ENCODE measurements around the gene SMTNL1. TPM values are rescaled to one million over a fixed set of nuclear protein-coding genes. Genes with fewer than 3 reads are reported as not detected.
"Not testable (repeated sequence)": the region's sequence is repeated elsewhere in the genome, so short reads cannot be mapped to it uniquely, and the experiment has no call there.

The SMTNL1 gene
- total and polyA plus RNA-seq, 7 experiments from 2014 or later = 0.28 to 0.44 TPM; not detected in 5

DNA sequence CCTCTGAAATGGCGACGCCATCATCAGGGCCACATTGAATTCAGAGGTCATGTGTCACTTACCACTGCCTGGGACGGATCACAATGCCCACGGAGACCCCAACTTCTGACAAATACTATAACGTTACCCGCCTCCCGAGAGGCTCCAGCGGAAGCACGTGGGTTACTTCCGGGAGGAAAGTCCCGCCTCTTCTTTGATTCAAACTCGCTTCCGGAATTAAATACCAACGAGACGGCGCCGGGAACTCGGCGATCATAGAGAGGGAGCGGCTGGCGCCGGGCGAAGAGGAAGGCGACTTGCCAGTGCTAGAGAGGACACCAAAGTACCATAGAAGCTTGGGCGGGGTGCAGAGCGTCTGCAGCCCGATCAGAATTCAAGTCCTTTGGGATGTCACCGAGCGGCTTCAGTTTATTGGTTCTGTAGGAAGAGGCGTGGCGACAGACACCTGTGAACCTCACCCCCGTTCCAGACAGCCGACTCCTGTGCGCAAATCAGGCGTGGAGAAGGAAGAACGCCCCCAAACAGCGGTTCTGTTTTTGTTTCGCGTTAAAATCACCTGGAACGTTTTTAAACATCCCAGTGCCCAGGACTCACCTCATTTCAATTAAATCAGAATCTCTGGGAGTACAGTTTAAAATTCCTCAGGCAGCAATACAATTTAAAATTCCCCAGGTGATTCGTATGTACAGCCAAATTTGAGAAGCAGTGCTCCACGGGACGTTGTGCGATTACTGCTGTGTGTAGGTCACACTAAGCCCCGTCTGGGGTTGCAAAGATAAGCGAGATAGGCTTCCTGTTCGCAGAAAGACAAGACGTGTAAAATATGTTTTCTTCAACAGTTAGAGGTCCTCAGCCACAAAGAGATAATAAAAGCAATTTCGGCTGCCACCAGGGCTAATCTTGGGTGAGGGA is 6.5 kb upstream of the SMTNL1 start, which contains the start of gene TIMM10:
Gene TIMM10 (minus strand): TSS at position 159 of the 912 bp plus-strand sequence. CDS start 565 bp downstream, outside the sequence.
- peak within 1 kb of the TSS; percentile 73 for H3K4me3 ChIP-seq (ENCODE audit: low read length)
- CTCF ChIA-PET = interaction anchor here (0.6 to 9.1 kb wide), 5 partner anchors 37 to 132 kb away, joined by 3 to 286 read pairs (median 5); partner anchors contain the start of genes RTN4RL2 and UBE2L6
- intact Hi-C loops (cut with micrococcal nuclease) = loop anchor here (1.0 to 5.0 kb wide), 17 partner anchors 17 to 1611 kb away; partner anchors contain the start of genes CLP1 (in 2 of the 2), MED19 (in 2 of the 2), SELENOH (in 2 of the 2) and SSRP1 (in 2 of the 2)

DNA sequence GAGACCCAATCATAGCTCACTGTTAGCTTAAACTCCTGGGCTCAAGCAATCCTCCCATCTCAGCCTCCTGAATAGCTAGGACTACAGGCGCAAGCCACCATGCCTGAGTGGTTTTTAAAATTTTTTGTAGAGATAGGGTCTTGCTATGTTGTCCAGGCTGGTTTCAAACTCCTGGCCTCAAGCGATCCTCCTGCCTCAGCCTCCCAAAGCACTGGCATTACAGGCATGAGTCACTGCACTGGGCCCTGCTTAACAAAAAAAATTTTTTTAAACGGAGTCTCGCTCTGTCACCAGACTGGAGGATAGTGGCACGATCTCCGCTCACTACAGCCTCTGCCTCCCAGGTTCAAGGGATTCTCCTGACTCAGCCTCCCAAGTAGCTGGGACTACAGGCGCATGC is 2.9 kb upstream of the SMTNL1 start:
- H3K36me3 ChIP-seq (ENCODE audit: control insufficient read depth in 2 of 3, insufficient read depth in 3 of 3, low read length in 3 of 3); ATAC-seq; H3K9me3 Mint-ChIP-seq; H3K27me3 ChIP-seq (ENCODE audit: control insufficient read depth in 2 of 2, insufficient read depth in 2 of 2, low read length in 2 of 2); H3K27ac Mint-ChIP-seq; H3K4me3 Mint-ChIP-seq; H3K36me3 Mint-ChIP-seq; H3K9me3 ChIP-seq (ENCODE audit: control insufficient read depth in 2 of 3, low read length in 3 of 3); H3K27ac ChIP-seq (ENCODE audit: low read depth, low read length); H3K27me3 Mint-ChIP-seq; DNase-seq; H3K4me3 ChIP-seq (ENCODE audit: low read length): not testable (repeated sequence)
- intact Hi-C loops (cut with micrococcal nuclease) = loop anchor here in 1 of 2 donors (5.0 kb wide), 1 partner anchor 1608 kb away; the partner anchor contains the start of gene FAM111A
- ChIA-PET CTCF (interaction anchor here (1.3 to 1.6 kb wide), 3 partner anchors 33 to 77 kb away, joined by 3 to 4 read pairs (median 3); partner anchors contain the start of gene UBE2L6), POLR2A (interaction anchor here (1.0 to 1.1 kb wide), 2 partner anchors 10 to 22 kb away, joined by 3 to 6 read pairs; no protein-coding TSS in a partner anchor)
- H3K4me1 ChIP-seq (ENCODE audit: control insufficient read depth in 2 of 2, insufficient read depth in 2 of 2, low read length in 2 of 2) = peaks cover 9 to 13% of the 10 kb centered on the region in 2 donors
- peaks cover 0 to 27% (median 17%) of the 10 kb centered on the region in 7 donors for H3K4me1 Mint-ChIP-seq

More for the DNA sequence above, 6.5 kb upstream of the SMTNL1 start, which contains the start of gene TIMM10:
- no peaks in the 10 kb centered on the region for H3K9me3 Mint-ChIP-seq
- peaks cover 0 to 9% (median 0%) of the 10 kb centered on the region in 5 donors for H3K36me3 Mint-ChIP-seq
- Histone ChIP-seq H3K27me3 (ENCODE audit: control insufficient read depth in 2 of 2, insufficient read depth in 2 of 2, low read length in 2 of 2) (no peaks in the 10 kb centered on the region), H3K9me3 (ENCODE audit: control insufficient read depth in 2 of 3, low read length in 3 of 3) (no peaks in the 10 kb centered on the region), H3K4me1 (ENCODE audit: control insufficient read depth in 2 of 2, insufficient read depth in 2 of 2, low read length in 2 of 2) (peaks cover 15 to 17% of the 10 kb centered on the region in 2 donors), H3K27ac (ENCODE audit: low read depth, low read length) (peak within 1 kb of the TSS; percentile 91), H3K36me3 (ENCODE audit: control insufficient read depth in 2 of 3, insufficient read depth in 3 of 3, low read length in 3 of 3) (peaks cover 0 to 9% (median 0%) of the 10 kb centered on the region in 3 experiments)
- peak within 1 kb of the TSS; percentile 87 to 98 (median 95) for H3K27ac Mint-ChIP-seq
- DNase-seq (peak; percentile 71 to 98 (median 95)), ATAC-seq (peak; percentile 95)
- no peaks in the 10 kb centered on the region for H3K27me3 Mint-ChIP-seq
- H3K4me1 Mint-ChIP-seq = peaks cover 6 to 43% (median 33%) of the 10 kb centered on the region in 7 donors
- H3K4me3 Mint-ChIP-seq = peak within 1 kb of the TSS; percentile 86 to 95 (median 91)
- POLR2A ChIA-PET = interaction anchor here (0.8 to 2.5 kb wide), 7 partner anchors 37 to 206 kb away, joined by 3 to 13 read pairs (median 3); partner anchors contain the start of genes TNKS1BP1 and UBE2L6

DNA sequence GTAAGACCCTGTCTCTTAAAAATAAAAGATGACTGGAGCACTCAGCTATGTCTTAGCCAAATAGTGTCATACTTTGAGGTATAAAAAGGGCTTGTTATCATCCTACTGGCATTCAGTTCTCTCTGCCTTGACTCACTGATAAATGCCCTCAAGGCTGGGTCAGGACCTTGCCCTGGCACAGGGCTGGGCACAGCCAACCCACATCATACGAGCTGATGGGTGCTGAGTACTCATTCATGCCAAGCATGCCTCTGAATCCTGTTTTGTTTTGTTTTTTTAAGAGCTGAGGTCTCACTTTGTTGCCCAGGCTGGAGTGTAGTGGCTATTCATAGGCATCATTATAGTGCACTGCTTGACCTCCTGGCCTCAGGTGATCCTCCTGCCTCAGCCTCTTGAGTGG is 1.9 kb downstream of the SMTNL1 start:
- peaks cover 0 to 1% (median 0%) of the 10 kb centered on the region in 11 donors for H3K9me3 Mint-ChIP-seq
- H3K4me1 Mint-ChIP-seq = peaks cover 0 to 8% (median 0%) of the 10 kb centered on the region in 7 donors
- POLR2A ChIA-PET = no interaction called here

DNA sequence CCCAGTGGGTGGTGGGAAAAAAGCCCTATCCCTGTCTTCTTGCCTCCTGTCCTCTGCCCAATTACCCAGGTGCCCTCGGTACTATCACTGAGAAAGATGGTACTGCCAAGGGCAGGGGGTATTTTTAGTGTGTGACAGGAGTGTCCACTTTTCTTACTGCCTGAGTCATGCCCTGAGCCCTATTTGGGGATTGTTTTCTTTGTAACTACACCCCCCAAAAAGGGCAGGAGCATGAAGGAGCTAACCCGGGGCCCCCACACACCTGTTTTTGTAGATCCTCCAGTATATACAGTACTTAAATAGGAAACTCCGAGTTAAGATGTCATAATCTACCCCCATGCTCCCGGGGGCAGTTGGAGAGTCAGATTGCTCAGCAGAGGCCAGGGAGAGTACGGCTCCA is 3.8 kb downstream of the SMTNL1 start:
- H3K27me3 ChIP-seq (ENCODE audit: control insufficient read depth in 2 of 2, insufficient read depth in 2 of 2, low read length in 2 of 2) = no peaks in the 10 kb centered on the region
- H3K27ac ChIP-seq (ENCODE audit: low read depth, low read length) = no peak overlapping the region
- POLR2A ChIA-PET = no interaction called here
- H3K4me3 ChIP-seq (ENCODE audit: low read length) = no peak overlapping the region
- Mint-ChIP-seq H3K4me3 (no peak overlapping the region), H3K27ac (peak overlapping the region in 1 of 9 donors; percentile 19), H3K27me3 (no peaks in the 10 kb centered on the region), H3K36me3 (peaks cover 0 to 14% (median 4%) of the 10 kb centered on the region in 5 donors), H3K4me1 (peaks cover 0 to 8% (median 0%) of the 10 kb centered on the region in 7 donors), H3K9me3 (peaks cover 0 to 1% (median 0%) of the 10 kb centered on the region in 11 donors)
- H3K4me1 ChIP-seq (ENCODE audit: control insufficient read depth in 2 of 2, insufficient read depth in 2 of 2, low read length in 2 of 2) = no peaks in the 10 kb centered on the region
- H3K36me3 ChIP-seq (ENCODE audit: control insufficient read depth in 2 of 3, insufficient read depth in 3 of 3, low read length in 3 of 3) = peaks cover 0 to 6% (median 0%) of the 10 kb centered on the region in 3 experiments
- H3K9me3 ChIP-seq (ENCODE audit: control insufficient read depth in 2 of 3, low read length in 3 of 3) = no peaks in the 10 kb centered on the region
- no peak for DNase-seq
- intact Hi-C loops (cut with micrococcal nuclease) = no loop called here
- CTCF ChIA-PET = no interaction called here
- ATAC-seq = no peak

More for the DNA sequence above, 1.9 kb downstream of the SMTNL1 start:
- Histone ChIP-seq H3K27me3 (ENCODE audit: control insufficient read depth in 2 of 2, insufficient read depth in 2 of 2, low read length in 2 of 2) (no peaks in the 10 kb centered on the region), H3K9me3 (ENCODE audit: control insufficient read depth in 2 of 3, low read length in 3 of 3) (no peaks in the 10 kb centered on the region), H3K27ac (ENCODE audit: low read depth, low read length) (no peak overlapping the region), H3K4me3 (ENCODE audit: low read length) (no peak overlapping the region), H3K4me1 (ENCODE audit: control insufficient read depth in 2 of 2, insufficient read depth in 2 of 2, low read length in 2 of 2) (no peaks in the 10 kb centered on the region), H3K36me3 (ENCODE audit: control insufficient read depth in 2 of 3, insufficient read depth in 3 of 3, low read length in 3 of 3) (peaks cover 0 to 2% (median 0%) of the 10 kb centered on the region in 3 experiments)
- Mint-ChIP-seq H3K4me3 (no peak overlapping the region), H3K27me3 (no peaks in the 10 kb centered on the region), H3K36me3 (peaks cover 0 to 17% (median 4%) of the 10 kb centered on the region in 5 donors), H3K27ac (peak overlapping the region in 2 of 9 donors; percentile 31 to 40)
- intact Hi-C loops (cut with micrococcal nuclease) = no loop called here
- CTCF ChIA-PET = interaction anchor here (0.6 kb wide), 1 partner anchor 908 kb away, joined by 4 read pairs; no protein-coding TSS in a partner anchor
- ATAC-seq (no peak), DNase-seq (no peak)

DNA sequence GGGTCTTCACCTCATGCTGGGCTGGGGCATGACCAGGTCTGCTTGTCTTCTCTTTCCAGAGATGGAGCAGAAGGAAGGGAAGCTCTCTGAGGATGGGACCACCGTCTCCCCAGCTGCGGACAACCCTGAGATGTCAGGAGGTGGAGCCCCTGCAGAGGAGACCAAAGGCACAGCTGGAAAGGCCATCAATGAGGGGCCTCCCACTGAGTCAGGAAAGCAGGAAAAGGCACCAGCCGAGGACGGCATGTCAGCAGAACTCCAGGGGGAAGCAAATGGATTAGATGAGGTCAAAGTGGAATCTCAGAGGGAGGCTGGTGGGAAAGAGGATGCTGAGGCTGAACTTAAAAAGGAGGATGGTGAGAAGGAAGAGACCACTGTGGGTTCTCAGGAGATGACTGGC is 5.2 kb downstream of the SMTNL1 start:
- Mint-ChIP-seq H3K27me3 (no peaks in the 10 kb centered on the region), H3K4me3 (no peak overlapping the region), H3K9me3 (peaks cover 0 to 1% (median 0%) of the 10 kb centered on the region in 11 donors), H3K27ac (peak overlapping the region in 4 of 9 donors; percentile 5 to 49 (median 37)), H3K4me1 (peaks cover 0 to 8% (median 2%) of the 10 kb centered on the region in 7 donors), H3K36me3 (peaks cover 0 to 17% (median 4%) of the 10 kb centered on the region in 5 donors)
- DNase-seq = no peak
- peaks cover 0 to 15% (median under 1%) of the 10 kb centered on the region in 3 experiments for H3K36me3 ChIP-seq (ENCODE audit: control insufficient read depth in 2 of 3, insufficient read depth in 3 of 3, low read length in 3 of 3)
- no peaks in the 10 kb centered on the region for H3K9me3 ChIP-seq (ENCODE audit: control insufficient read depth in 2 of 3, low read length in 3 of 3)
- H3K27me3 ChIP-seq (ENCODE audit: control insufficient read depth in 2 of 2, insufficient read depth in 2 of 2, low read length in 2 of 2) = no peaks in the 10 kb centered on the region
- ChIA-PET POLR2A (no interaction called here), CTCF (no interaction called here)
- ATAC-seq = no peak
- intact Hi-C loops (cut with micrococcal nuclease) = no loop called here
- H3K27ac ChIP-seq (ENCODE audit: low read depth, low read length) = no peak overlapping the region
- peaks cover 0 to 5% of the 10 kb centered on the region in 2 donors for H3K4me1 ChIP-seq (ENCODE audit: control insufficient read depth in 2 of 2, insufficient read depth in 2 of 2, low read length in 2 of 2)
- H3K4me3 ChIP-seq (ENCODE audit: low read length) = no peak overlapping the region

DNA sequence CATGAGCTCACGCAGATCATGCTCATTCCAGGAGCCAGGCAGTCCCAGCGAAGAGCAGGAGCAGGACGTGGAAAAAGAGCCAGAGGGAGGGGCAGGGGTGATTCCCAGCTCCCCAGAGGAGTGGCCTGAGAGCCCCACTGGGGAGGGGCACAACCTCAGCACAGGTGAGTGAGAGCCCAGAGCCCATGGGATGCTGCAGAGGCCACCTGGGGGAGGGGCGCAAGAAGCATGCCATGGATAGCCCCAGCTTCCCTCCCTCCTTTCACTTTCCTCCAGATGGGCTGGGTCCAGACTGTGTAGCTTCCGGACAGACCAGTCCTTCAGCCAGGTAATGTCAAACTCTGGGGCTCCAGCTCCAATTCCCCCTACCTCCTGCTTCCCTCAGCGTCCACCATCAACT is 6.2 kb downstream of the SMTNL1 start:
- no peak overlapping the region for H3K27ac Mint-ChIP-seq
- Histone ChIP-seq H3K9me3 (ENCODE audit: control insufficient read depth in 2 of 3, low read length in 3 of 3) (no peaks in the 10 kb centered on the region), H3K27ac (ENCODE audit: low read depth, low read length) (no peak overlapping the region), H3K4me1 (ENCODE audit: control insufficient read depth in 2 of 2, insufficient read depth in 2 of 2, low read length in 2 of 2) (peaks cover 0 to 12% of the 10 kb centered on the region in 2 donors), H3K36me3 (ENCODE audit: control insufficient read depth in 2 of 3, insufficient read depth in 3 of 3, low read length in 3 of 3) (peaks cover 0 to 23% (median 3%) of the 10 kb centered on the region in 3 experiments), H3K4me3 (ENCODE audit: low read length) (no peak overlapping the region), H3K27me3 (ENCODE audit: control insufficient read depth in 2 of 2, insufficient read depth in 2 of 2, low read length in 2 of 2) (no peaks in the 10 kb centered on the region)
- no peak for ATAC-seq
- H3K4me3 Mint-ChIP-seq = no peak overlapping the region
- intact Hi-C loops (cut with micrococcal nuclease) = no loop called here
- no peaks in the 10 kb centered on the region for H3K27me3 Mint-ChIP-seq
- CTCF ChIA-PET = no interaction called here
- H3K9me3 Mint-ChIP-seq = peaks cover 0 to 1% (median 0%) of the 10 kb centered on the region in 11 donors
- no peak for DNase-seq
- H3K4me1 Mint-ChIP-seq = peaks cover 0 to 8% (median under 1%) of the 10 kb centered on the region in 7 donors
- POLR2A ChIA-PET = no interaction called here
- H3K36me3 Mint-ChIP-seq = peaks cover 0 to 18% (median 4%) of the 10 kb centered on the region in 5 donors
